ENCODE results near the gene HDAC4.

- TF ChIP-seq POLR2AphosphoS5 (IDR thresholded peaks at IDR 0.05) (no peak), CTCF (IDR thresholded peaks at IDR 0.05) (no peak)
Measured at GRCh38 chr2:239234191-239235175, 166.3 kb downstream of the HDAC4 start.

Data from stomach (tissue), 4 donors.